ENCODE measurements around the gene MARS1. TPM values are rescaled to one million over a fixed set of nuclear protein-coding genes. Genes with fewer than 3 reads are reported as not detected.

The MARS1 gene
- total and polyA plus RNA-seq, 2 donors (not counting 1 experiment from before 2014, with no cell fraction given) = 89.9 to 352 TPM

GRCh38 chr12:57467212-57467874 is 20.5 kb upstream of the MARS1 start:
- TF ChIP-seq, protein P1, sequence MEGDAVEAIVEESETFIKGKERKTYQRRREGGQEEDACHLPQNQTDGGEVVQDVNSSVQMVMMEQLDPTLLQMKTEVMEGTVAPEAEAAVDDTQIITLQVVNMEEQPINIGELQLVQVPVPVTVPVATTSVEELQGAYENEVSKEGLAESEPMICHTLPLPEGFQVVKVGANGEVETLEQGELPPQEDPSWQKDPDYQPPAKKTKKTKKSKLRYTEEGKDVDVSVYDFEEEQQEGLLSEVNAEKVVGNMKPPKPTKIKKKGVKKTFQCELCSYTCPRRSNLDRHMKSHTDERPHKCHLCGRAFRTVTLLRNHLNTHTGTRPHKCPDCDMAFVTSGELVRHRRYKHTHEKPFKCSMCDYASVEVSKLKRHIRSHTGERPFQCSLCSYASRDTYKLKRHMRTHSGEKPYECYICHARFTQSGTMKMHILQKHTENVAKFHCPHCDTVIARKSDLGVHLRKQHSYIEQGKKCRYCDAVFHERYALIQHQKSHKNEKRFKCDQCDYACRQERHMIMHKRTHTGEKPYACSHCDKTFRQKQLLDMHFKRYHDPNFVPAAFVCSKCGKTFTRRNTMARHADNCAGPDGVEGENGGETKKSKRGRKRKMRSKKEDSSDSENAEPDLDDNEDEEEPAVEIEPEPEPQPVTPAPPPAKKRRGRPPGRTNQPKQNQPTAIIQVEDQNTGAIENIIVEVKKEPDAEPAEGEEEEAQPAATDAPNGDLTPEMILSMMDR (conservative IDR thresholded peaks at IDR 0.05 in 1 of 2, IDR thresholded peaks at IDR 0.05 in 1 of 2; ENCODE audit: low read depth in 1 of 2, low read length in 2 of 2) = no peak
- no peak for TF ChIP-seq EZH2 (IDR thresholded peaks at IDR 0.05; ENCODE audit: low read length, missing control alignments)
- no peak overlapping the region for H3K4me3 ChIP-seq (replicated peaks in 1 of 4; ENCODE audit: control extremely low read depth in 1 of 4, insufficient read depth in 1 of 4, low read depth in 3 of 4, low read length in 4 of 4)
- H3K4me2 ChIP-seq (ENCODE audit: extremely low read depth, insufficient read depth, low read length) = no peak overlapping the region
- H3K9me3 ChIP-seq (ENCODE audit: control insufficient read depth, insufficient read depth, low read depth, low read length) = no peaks in the 10 kb centered on the region
- no peak overlapping the region for H2AFZ ChIP-seq (ENCODE audit: low read length)
- H3K27me3 ChIP-seq (ENCODE audit: control insufficient read depth, insufficient read depth, low read length) = peaks cover 18% of the 10 kb centered on the region
- no peaks in the 10 kb centered on the region for H4K20me1 ChIP-seq (ENCODE audit: control insufficient read depth, extremely low read depth, insufficient read depth, low read length)
- no peaks in the 10 kb centered on the region for H3K36me3 ChIP-seq (ENCODE audit: control insufficient read depth, insufficient read depth, low read length)
- no peaks in the 10 kb centered on the region for H3K4me1 ChIP-seq (ENCODE audit: control insufficient read depth, extremely low read depth, insufficient read depth, low read length)
- H3K27ac ChIP-seq (ENCODE audit: insufficient read depth, low read length) = no peak overlapping the region
- no peaks in the 10 kb centered on the region for H3K79me2 ChIP-seq (ENCODE audit: control insufficient read depth, insufficient read depth, low read length)
- DNase-seq (ENCODE audit: low read depth in 2 of 2) = no peak
- no peak overlapping the region for H3K9ac ChIP-seq (ENCODE audit: insufficient read depth, low read length)

DNA sequence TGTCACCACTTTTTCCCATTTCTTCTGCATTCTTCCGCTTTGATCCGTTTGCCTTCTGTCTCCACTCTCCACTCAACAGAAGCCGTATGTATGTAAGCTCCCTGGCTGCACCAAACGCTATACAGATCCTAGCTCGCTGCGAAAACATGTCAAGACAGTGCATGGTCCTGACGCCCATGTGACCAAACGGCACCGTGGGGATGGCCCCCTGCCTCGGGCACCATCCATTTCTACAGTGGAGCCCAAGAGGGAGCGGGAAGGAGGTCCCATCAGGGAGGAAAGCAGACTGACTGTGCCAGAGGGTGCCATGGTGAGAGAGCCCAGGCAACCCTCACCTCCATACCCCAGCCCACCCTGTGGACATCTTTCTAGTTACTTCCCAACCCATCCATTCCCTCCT is 20.0 kb upstream of the MARS1 start:
- DNase-seq (ENCODE audit: low read depth in 2 of 2) = no peak
- Histone ChIP-seq H3K4me1 (ENCODE audit: control insufficient read depth, extremely low read depth, insufficient read depth, low read length) (no peaks in the 10 kb centered on the region), H3K79me2 (ENCODE audit: control insufficient read depth, insufficient read depth, low read length) (no peaks in the 10 kb centered on the region), H2AFZ (ENCODE audit: low read length) (no peak overlapping the region), H3K9me3 (ENCODE audit: control insufficient read depth, insufficient read depth, low read depth, low read length) (no peaks in the 10 kb centered on the region), H3K27me3 (ENCODE audit: control insufficient read depth, insufficient read depth, low read length) (peaks cover 24% of the 10 kb centered on the region), H3K4me3 (replicated peaks in 1 of 4; ENCODE audit: control extremely low read depth in 1 of 4, insufficient read depth in 1 of 4, low read depth in 3 of 4, low read length in 4 of 4) (no peak overlapping the region), H3K36me3 (ENCODE audit: control insufficient read depth, insufficient read depth, low read length) (no peaks in the 10 kb centered on the region), H3K27ac (ENCODE audit: insufficient read depth, low read length) (no peak overlapping the region), H4K20me1 (ENCODE audit: control insufficient read depth, extremely low read depth, insufficient read depth, low read length) (no peaks in the 10 kb centered on the region), H3K4me2 (ENCODE audit: extremely low read depth, insufficient read depth, low read length) (no peak overlapping the region), H3K9ac (ENCODE audit: insufficient read depth, low read length) (no peak overlapping the region)
- TF ChIP-seq, protein P1 (conservative IDR thresholded peaks at IDR 0.05 in 1 of 2, IDR thresholded peaks at IDR 0.05 in 1 of 2; ENCODE audit: low read depth in 1 of 2, low read length in 2 of 2) = no peak
- TF ChIP-seq EZH2 (IDR thresholded peaks at IDR 0.05; ENCODE audit: low read length, missing control alignments) = no peak

GRCh38 chr12:57469296-57470164 is 18.3 kb upstream of the MARS1 start:
- Histone ChIP-seq H3K9ac (ENCODE audit: insufficient read depth, low read length) (no peak overlapping the region), H3K4me3 (replicated peaks in 1 of 4; ENCODE audit: control extremely low read depth in 1 of 4, insufficient read depth in 1 of 4, low read depth in 3 of 4, low read length in 4 of 4) (no peak overlapping the region), H3K9me3 (ENCODE audit: control insufficient read depth, insufficient read depth, low read depth, low read length) (no peaks in the 10 kb centered on the region), H3K27ac (ENCODE audit: insufficient read depth, low read length) (no peak overlapping the region), H3K27me3 (ENCODE audit: control insufficient read depth, insufficient read depth, low read length) (peaks cover 38% of the 10 kb centered on the region), H3K36me3 (ENCODE audit: control insufficient read depth, insufficient read depth, low read length) (no peaks in the 10 kb centered on the region), H2AFZ (ENCODE audit: low read length) (no peak overlapping the region), H3K4me2 (ENCODE audit: extremely low read depth, insufficient read depth, low read length) (no peak overlapping the region), H3K4me1 (ENCODE audit: control insufficient read depth, extremely low read depth, insufficient read depth, low read length) (no peaks in the 10 kb centered on the region), H4K20me1 (ENCODE audit: control insufficient read depth, extremely low read depth, insufficient read depth, low read length) (no peaks in the 10 kb centered on the region), H3K79me2 (ENCODE audit: control insufficient read depth, insufficient read depth, low read length) (no peaks in the 10 kb centered on the region)
- no peak for DNase-seq (ENCODE audit: low read depth in 2 of 2)
- TF ChIP-seq, protein P1 (conservative IDR thresholded peaks at IDR 0.05 in 1 of 2, IDR thresholded peaks at IDR 0.05 in 1 of 2; ENCODE audit: low read depth in 1 of 2, low read length in 2 of 2) = no peak
- no peak for TF ChIP-seq EZH2 (IDR thresholded peaks at IDR 0.05; ENCODE audit: low read length, missing control alignments)
